GM12892 (cell line): Measurements from ENCODE around the gene KRR1.

Experiments used
- DNase-seq: peaks from one replicate; pipeline ENCODE4 v3.0.0; 2011; ENCODE audit not compliant: insufficient read length
- FAIRE-seq: peaks from 2 replicates; lab custom pipeline; 2011; peaks lifted over from hg19 to GRCh38; lab: Jason Lieb, UNC
- POLR2A ChIP-seq: IDR thresholded peaks from 2 replicates; pipeline ENCODE4 v1.6.1; 2011; ENCODE audit warnings: low read depth, low read length, control low read depth
- POLR2AphosphoS5 ChIP-seq: IDR thresholded peaks from 2 replicates; pipeline ENCODE4 v1.6.1; 2011; ENCODE audit warnings: low read depth, low read length, control low read depth
- TAF1 ChIP-seq: IDR thresholded peaks from 2 replicates; pipeline ENCODE4 v1.6.1; 2011; ENCODE audit warnings: low read depth, mild to moderate bottlenecking, control low read depth, low read length, borderline replicate concordance

Gene KRR1

DNA sequence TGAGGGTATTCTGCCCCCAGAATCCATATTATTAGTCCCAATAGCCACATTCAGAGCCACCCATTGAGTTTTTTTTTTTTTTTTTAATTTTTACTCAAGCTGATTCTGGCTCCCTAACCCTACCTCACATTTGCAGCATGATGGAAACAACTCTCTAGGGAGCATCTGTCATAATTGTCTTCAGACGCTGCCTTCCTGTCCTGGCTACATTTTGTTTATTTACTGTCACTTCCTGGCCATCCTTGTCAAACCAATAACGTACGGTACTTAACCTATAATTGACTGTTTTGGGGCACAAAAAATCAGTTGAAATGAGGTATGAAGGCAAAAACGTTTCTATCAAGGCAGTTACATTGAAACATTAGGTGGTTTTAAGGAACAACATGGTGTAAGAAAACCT lies 28.8 kb downstream of the KRR1 start:
- TF ChIP-seq POLR2A (no peak), POLR2AphosphoS5 (no peak), TAF1 (no peak)
- DNase-seq (no peak), FAIRE-seq (peak; percentile 83)

DNA sequence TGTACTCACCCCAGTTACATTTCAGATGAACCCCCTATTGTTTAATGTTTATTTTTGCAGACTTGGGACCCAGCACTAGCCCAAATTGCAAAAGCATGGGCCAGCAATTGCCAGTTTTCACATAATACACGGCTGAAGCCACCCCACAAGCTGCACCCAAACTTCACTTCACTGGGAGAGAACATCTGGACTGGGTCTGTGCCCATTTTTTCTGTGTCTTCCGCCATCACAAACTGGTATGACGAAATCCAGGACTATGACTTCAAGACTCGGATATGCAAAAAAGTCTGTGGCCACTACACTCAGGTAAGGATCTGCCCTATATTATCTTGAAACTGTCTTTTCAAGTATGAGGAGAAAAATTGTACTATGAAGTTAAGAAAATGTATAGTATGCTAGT lies 29.6 kb downstream of the KRR1 start:
- no peak for DNase-seq
- TF ChIP-seq POLR2A, result no peak
- no peak for TF ChIP-seq TAF1
- no peak for TF ChIP-seq POLR2AphosphoS5
- FAIRE-seq, result peak; percentile 44

DNA sequence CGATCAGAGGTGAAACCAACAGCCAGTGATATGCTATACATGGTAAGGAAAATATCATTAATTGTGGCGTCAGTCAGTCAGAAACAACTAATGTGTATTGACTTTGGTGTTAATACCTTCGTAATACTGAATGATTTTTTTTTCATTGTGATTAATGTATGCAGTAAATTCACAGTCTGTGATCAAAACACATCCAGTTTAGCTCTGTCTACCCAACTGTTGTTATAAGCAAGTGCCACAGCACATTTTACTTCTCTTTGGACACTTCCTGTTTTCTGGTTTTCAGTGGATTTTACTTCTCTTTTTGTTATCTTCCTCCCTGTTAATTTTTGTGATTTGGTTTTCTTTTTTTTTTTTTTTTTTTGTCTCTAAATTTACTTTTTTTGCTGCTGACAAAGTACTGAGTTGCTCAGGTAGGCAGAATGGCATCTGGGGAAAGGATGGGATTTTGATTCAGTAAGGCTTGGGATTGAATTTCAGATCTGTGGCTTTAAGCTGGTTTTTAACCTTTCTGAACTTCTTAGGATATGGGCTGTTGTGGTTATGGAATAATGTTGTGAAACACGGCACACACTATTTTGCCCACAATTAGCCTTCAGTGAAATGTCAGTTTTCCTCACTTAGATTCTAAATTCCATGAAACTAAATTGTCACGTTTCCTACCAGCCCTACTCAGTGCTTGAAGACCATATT lies 30.2 kb downstream of the KRR1 start:
- FAIRE-seq (no peak), DNase-seq (no peak)
- TF ChIP-seq TAF1 (no peak), POLR2AphosphoS5 (no peak), POLR2A (no peak)

DNA sequence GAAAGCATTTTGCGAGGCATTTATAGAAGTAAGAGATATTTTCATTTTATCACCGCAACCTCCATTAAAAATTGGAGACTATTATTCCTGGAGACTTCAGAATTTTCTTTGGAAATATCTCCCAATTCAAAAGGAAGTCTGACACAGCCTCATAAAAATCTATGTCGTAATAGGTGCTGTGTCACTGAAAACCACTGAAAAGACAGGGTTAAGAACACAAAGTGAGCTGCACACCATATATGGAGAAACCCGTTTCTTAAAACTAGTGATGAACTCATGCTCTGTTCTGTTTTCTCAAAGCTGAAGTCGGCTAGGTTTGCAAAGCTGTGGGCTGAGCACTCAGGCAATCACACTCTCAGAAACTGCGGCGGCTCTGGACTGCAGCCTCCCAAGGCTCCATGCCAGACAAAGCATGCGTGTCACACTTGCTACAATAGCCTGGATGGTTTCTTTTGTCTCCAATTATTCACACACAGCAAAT lies 30.9 kb downstream of the KRR1 start, which contains the start of gene GLIPR1:
TSS of gene GLIPR1 (plus strand) at position 287 of the 481 bp plus-strand sequence. CDS start at position 413, 126 bp downstream.
- FAIRE-seq (peak; percentile 91), DNase-seq (peak; percentile 25)
- peak; percentile 98 for TF ChIP-seq POLR2A
- TF ChIP-seq TAF1, result peak; percentile 91
- TF ChIP-seq POLR2AphosphoS5, result peak; percentile 97

DNA sequence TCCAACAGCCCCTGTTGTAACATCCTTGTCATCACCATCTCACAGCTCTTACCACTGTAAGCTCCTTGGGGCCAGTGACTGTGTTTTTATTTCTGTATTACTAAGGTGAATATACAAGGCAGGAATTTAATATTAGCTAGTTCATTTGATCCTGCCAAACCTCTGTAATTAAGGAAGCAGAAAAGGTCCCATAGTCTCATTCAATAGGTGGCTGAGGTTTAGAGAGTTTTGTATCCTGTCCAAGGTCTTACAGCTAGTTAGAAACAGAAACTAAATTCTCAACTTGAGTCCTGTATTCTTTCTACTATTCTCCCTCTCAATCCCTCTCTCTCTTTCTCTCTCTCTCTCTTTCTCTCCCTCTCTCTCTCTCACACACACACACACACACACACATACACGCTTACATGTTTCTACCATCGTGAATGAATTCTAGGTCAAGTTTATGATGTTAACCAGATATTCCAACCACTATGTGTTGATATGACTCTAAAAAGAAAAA lies 31.4 kb downstream of the KRR1 start:
- DNase-seq, result no peak
- TF ChIP-seq POLR2A (no peak), POLR2AphosphoS5 (no peak), TAF1 (no peak)
- no peak for FAIRE-seq

DNA sequence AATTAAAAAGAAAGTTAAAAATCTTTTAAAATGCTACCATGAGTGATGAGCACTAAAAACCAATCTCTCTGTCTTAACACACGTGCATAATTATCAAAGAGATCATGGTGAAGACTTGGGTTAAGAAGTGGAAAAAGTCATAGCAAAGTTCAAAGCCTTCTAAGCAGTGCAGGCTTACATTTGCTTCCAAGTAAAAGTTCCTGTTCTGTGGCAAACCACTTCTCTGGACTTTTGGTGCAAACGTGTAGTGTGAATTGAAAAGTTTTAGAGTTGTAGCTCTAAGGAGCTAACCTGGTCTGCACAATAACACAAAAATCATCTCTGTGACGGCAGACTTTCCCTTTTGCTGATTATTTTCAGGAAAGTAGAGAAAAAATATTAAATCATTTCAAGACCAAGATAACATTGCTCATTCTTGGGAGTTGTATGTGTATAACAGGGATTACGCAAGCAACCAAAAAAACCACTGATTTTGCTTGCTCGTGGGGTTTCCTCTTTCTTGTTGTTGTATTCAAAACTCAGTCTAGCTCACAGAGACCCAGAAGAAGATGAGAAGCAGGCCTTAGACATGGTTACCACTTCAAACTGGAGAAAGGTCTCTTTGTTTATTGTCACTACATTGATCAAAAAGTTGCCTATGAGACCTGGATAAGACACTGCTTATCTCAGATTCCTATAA lies 33.2 kb downstream of the KRR1 start:
- FAIRE-seq (peak; percentile 24), DNase-seq (no peak)
- TF ChIP-seq POLR2AphosphoS5 (no peak), TAF1 (no peak)

DNA sequence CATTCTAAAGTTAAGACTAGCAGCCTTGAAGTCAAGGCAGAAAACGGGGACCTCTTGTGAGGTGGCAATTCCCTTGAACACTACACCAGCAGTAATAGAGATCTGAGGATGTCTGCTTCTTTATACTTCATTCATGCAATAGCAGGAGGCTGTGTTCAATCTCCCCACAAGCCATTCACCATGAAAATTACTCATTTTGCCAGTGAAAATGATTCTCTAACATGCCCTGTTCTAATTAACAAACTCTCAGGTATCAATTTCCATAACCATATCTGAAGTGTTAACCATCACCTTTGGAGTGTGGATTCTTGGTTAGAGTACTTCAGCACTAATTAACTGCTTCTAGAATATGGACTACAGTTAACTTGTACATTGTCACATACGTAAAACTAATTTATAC lies 34.3 kb downstream of the KRR1 start:
- FAIRE-seq, result no peak
- DNase-seq, result no peak
- TF ChIP-seq POLR2A (no peak), TAF1 (no peak)

DNA sequence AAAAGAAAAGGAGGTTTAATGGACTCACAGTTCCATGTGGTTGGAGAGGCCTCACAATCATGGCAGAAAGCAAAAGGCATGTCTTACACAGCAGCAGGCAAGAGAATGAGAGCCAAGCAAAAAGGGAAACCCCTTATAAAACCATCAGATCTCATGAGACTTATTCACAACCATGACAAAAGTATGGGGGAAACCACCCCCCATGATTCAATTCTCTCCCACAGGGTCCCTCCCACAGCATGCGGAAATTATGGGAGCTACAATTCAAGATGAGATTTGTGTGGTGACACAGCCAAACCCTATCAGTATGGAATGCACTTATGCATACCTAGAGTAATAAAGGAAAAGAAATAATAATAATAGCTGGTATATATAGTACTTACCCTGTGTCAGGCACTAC lies 35.3 kb downstream of the KRR1 start:
- FAIRE-seq (no peak), DNase-seq (no peak)
- TF ChIP-seq TAF1 (no peak), POLR2AphosphoS5 (no peak), POLR2A (no peak)

DNA sequence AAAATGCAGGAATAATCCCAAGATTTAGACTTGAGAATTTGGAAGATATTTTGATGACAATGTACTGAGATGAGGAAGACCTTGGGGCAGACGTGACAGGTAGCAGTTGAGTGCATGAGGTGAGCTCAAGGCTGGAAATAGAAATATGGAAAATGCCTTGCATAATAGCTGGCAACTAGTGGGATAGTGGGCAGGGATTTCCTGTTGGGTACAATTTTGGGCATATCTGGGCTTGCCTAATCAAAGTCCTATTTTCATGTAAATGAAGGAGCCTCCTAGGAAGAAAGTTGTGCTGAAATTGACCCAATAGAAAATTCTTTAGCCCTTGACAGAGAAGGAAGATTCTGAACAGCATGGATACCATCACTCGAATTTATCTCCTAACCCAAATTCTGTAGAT lies 37.3 kb downstream of the KRR1 start:
- DNase-seq (no peak), FAIRE-seq (no peak)
- no peak for TF ChIP-seq POLR2A
- TF ChIP-seq TAF1, result no peak
- no peak for TF ChIP-seq POLR2AphosphoS5

DNA sequence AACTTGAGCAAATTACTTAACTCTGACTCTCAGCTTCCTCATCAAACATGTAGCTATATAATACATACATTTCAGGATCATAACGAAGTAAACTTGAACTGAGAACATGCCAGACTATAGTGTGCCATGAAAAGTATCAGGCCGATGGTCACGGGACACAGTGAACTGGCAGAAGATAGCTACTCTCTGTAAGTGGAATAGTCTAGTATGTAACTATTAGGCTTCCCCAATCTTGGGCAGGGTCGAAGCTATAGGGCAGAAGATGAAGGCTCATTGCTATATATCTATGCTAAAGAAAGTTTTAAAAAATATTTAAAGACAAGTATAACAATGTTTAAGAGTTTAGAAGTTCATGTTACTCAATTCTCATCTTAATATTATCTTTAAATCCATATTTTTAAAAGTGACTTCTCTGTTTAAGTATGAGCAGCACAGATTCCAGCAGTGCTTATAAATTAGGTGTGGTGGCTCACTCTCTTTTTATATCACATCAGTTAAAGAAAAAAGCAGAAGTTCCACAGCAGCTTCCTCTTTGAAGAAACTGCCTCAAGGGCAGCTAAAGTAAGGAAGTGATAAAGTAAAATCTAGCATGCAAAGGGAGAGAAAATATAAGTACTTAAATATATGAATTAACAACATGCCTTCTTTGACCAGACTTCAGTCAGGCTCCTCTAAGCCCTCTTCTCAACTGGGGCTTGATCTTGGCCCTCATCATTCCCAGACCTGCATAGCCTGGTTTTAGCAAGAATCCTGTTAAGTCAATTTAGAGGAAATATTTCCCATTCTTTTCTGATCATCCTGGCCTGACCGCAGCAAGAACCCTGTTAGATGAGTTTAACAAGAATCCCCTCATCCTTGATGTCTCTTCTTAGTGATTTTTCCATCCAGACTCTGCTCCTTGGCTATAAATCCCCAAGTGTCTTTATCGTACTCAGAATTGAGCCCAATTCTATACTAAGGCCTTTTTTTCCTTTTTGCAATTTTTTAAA lies 39.2 kb downstream of the KRR1 start:
- TF ChIP-seq TAF1, result no peak
- TF ChIP-seq POLR2A, result no peak
- TF ChIP-seq POLR2AphosphoS5, result no peak
- FAIRE-seq (no peak), DNase-seq (no peak)

DNA sequence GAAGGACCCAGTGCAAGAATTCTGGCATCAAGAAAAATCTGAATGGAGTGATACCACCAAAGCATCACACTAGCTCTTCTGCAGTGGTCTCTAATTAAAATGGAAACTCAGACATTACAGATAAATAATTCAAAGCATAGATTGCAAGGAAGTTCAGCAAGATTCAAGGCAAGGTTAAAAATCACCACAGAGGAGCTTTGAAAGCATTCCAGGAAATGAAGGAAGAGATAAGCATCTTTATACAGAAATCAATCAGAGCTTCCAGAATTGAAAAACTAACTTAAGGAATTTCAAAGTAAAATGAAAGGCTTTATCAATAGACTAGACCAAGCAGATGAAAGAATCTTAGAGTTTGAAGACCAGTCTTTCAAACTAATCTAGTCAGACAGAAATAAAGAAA lies 51.2 kb downstream of the KRR1 start:
- no peak for DNase-seq
- TF ChIP-seq TAF1, result no peak
- TF ChIP-seq POLR2AphosphoS5, result no peak
- no peak for TF ChIP-seq POLR2A
- FAIRE-seq, result no peak
